Measurements from ENCODE around the gene ESR1.

Gene ESR1

DNA sequence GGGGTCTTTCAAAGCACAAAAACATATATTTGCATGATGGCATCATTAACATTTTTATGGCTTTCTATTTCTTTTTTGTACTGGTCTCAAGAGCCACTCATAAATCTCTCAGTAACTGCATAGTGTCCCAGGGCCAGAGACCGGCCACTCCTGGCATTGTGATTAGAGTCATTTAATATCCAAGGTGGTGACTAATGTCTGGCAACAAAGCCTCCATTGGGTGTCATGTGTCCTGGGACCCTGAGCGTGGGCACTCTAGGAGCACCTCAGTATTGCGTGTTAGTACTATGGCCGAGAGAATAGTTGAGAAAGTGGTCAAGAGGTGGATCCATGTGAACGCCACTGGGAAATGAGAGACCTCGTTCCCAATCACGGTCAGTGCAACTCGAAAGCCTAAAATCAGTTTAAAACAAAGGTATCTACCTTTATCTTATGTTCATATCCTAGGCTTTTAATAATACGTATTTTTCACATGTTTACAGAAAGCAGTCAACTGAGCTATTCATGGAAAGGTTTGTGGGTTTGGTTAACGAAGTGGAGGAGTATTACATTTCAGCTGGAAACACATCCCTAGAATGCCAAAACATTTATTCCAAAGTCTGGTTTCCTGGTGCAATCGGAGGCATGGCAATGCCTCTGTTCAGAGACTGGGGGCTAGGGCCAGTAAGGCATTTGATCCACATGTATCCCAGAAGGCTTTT lies 2.7 kb upstream of the ESR1 start:
- no peak for TF ChIP-seq SUZ12 (IDR thresholded peaks at IDR 0.05; ENCODE audit: extremely low read depth, insufficient read depth, insufficient read length)
- no peak for TF ChIP-seq ZNF274 (IDR thresholded peaks at IDR 0.05; ENCODE audit: low read depth, low read length)
- no peak for TF ChIP-seq YY1 (IDR thresholded peaks at IDR 0.05; ENCODE audit: insufficient read depth, insufficient read length)
- no peak overlapping the region for H3K4me3 ChIP-seq (ENCODE audit: insufficient read length, low read depth)
- peaks cover 30% of the 10 kb centered on the region for H3K27me3 ChIP-seq (ENCODE audit: insufficient read depth, insufficient read length)
- DNase-seq (ENCODE audit: low read depth, low spot score): no peak
- no peak overlapping the region for H3K9ac ChIP-seq (ENCODE audit: insufficient read length, low read depth)
- H3K4me1 ChIP-seq (ENCODE audit: insufficient read depth, insufficient read length): no peaks in the 10 kb centered on the region
- no peaks in the 10 kb centered on the region for H3K9me3 ChIP-seq (ENCODE audit: insufficient read depth, low read length)
- no peaks in the 10 kb centered on the region for H3K36me3 ChIP-seq (ENCODE audit: insufficient read depth, insufficient read length, low read length)

DNA sequence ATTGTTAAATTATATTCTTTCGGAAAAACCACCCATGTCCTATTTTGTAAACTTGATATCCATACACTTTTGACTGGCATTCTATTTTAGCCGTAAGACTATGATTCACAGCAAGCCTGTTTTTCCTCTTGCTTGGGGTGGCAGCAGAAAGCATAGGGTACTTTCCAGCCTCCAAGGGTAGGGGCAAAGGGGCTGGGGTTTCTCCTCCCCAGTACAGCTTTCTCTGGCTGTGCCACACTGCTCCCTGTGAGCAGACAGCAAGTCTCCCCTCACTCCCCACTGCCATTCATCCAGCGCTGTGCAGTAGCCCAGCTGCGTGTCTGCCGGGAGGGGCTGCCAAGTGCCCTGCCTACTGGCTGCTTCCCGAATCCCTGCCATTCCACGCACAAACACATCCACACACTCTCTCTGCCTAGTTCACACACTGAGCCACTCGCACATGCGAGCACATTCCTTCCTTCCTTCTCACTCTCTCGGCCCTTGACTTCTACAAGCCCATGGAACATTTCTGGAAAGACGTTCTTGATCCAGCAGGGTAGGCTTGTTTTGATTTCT lies 2.1 kb upstream of the ESR1 start:
- TF ChIP-seq ZNF274 (IDR thresholded peaks at IDR 0.05; ENCODE audit: low read depth, low read length) (no peak), YY1 (IDR thresholded peaks at IDR 0.05; ENCODE audit: insufficient read depth, insufficient read length) (no peak), SUZ12 (IDR thresholded peaks at IDR 0.05; ENCODE audit: extremely low read depth, insufficient read depth, insufficient read length) (no peak)
- no peaks in the 10 kb centered on the region for H3K36me3 ChIP-seq (ENCODE audit: insufficient read depth, insufficient read length, low read length)
- H3K9ac ChIP-seq (ENCODE audit: insufficient read length, low read depth): no peak overlapping the region
- H3K4me1 ChIP-seq (ENCODE audit: insufficient read depth, insufficient read length): no peaks in the 10 kb centered on the region
- no peaks in the 10 kb centered on the region for H3K9me3 ChIP-seq (ENCODE audit: insufficient read depth, low read length)
- no peak for DNase-seq (ENCODE audit: low read depth, low spot score)
- H3K27me3 ChIP-seq (ENCODE audit: insufficient read depth, insufficient read length): peaks cover 36% of the 10 kb centered on the region
- H3K4me3 ChIP-seq (ENCODE audit: insufficient read length, low read depth): no peak overlapping the region

GRCh38 chr6:151806757-151807512 lies 547 bp upstream of the ESR1 start:
- H3K4me1 ChIP-seq (ENCODE audit: insufficient read depth, insufficient read length): no peaks in the 10 kb centered on the region
- H3K9me3 ChIP-seq (ENCODE audit: insufficient read depth, low read length): no peaks in the 10 kb centered on the region
- no peaks in the 10 kb centered on the region for H3K36me3 ChIP-seq (ENCODE audit: insufficient read depth, insufficient read length, low read length)
- no peak for TF ChIP-seq SUZ12 (IDR thresholded peaks at IDR 0.05; ENCODE audit: extremely low read depth, insufficient read depth, insufficient read length)
- TF ChIP-seq YY1 (IDR thresholded peaks at IDR 0.05; ENCODE audit: insufficient read depth, insufficient read length): no peak
- TF ChIP-seq ZNF274 (IDR thresholded peaks at IDR 0.05; ENCODE audit: low read depth, low read length): no peak
- no peak for DNase-seq (ENCODE audit: low read depth, low spot score)
- peak overlapping the region; percentile 51 for H3K4me3 ChIP-seq (ENCODE audit: insufficient read length, low read depth)
- peak overlapping the region; percentile 26 for H3K9ac ChIP-seq (ENCODE audit: insufficient read length, low read depth)
- peaks cover 42% of the 10 kb centered on the region for H3K27me3 ChIP-seq (ENCODE audit: insufficient read depth, insufficient read length)

- no peaks in the 10 kb centered on the region for H3K36me3 ChIP-seq (ENCODE audit: insufficient read depth, insufficient read length, low read length)
- TF ChIP-seq SUZ12 (IDR thresholded peaks at IDR 0.05; ENCODE audit: extremely low read depth, insufficient read depth, insufficient read length): no peak
- no peak for TF ChIP-seq ZNF274 (IDR thresholded peaks at IDR 0.05; ENCODE audit: low read depth, low read length)
- no peak for TF ChIP-seq YY1 (IDR thresholded peaks at IDR 0.05; ENCODE audit: insufficient read depth, insufficient read length)
- H3K4me3 ChIP-seq (ENCODE audit: insufficient read length, low read depth): peak overlapping the region; percentile 51
- no peak for DNase-seq (ENCODE audit: low read depth, low spot score)
- H3K4me1 ChIP-seq (ENCODE audit: insufficient read depth, insufficient read length): no peaks in the 10 kb centered on the region
- H3K27me3 ChIP-seq (ENCODE audit: insufficient read depth, insufficient read length): peaks cover 42% of the 10 kb centered on the region
- H3K9me3 ChIP-seq (ENCODE audit: insufficient read depth, low read length): no peaks in the 10 kb centered on the region
- H3K9ac ChIP-seq (ENCODE audit: insufficient read length, low read depth): peak overlapping the region; percentile 50
Measured at GRCh38 chr6:151808371-151809241, 1.1 kb downstream of the ESR1 start.

DNA sequence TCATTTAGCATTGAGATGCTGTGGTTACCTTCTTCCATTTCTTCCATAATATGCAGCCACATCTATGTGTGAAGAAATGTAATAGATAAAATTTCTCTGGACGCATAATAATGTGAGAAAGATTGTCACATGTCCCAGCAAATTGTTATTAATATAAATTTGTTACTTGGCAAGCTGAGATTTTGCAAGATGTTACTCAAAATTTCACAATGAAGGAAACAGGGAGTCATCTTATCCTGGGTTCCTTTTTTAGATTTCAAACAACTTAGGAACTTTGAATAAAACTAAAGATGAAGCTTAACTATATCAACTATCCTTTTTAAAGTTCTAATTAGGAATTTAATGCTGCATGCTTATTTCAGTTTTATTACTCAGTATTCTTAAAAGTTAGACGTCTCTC lies 3.6 kb downstream of the ESR1 start:
- H3K4me3 ChIP-seq (ENCODE audit: insufficient read length, low read depth): no peak overlapping the region
- no peaks in the 10 kb centered on the region for H3K9me3 ChIP-seq (ENCODE audit: insufficient read depth, low read length)
- peaks cover 42% of the 10 kb centered on the region for H3K27me3 ChIP-seq (ENCODE audit: insufficient read depth, insufficient read length)
- H3K36me3 ChIP-seq (ENCODE audit: insufficient read depth, insufficient read length, low read length): no peaks in the 10 kb centered on the region
- no peak overlapping the region for H3K9ac ChIP-seq (ENCODE audit: insufficient read length, low read depth)
- H3K4me1 ChIP-seq (ENCODE audit: insufficient read depth, insufficient read length): no peaks in the 10 kb centered on the region
- no peak for DNase-seq (ENCODE audit: low read depth, low spot score)
- TF ChIP-seq YY1 (IDR thresholded peaks at IDR 0.05; ENCODE audit: insufficient read depth, insufficient read length) (no peak), SUZ12 (IDR thresholded peaks at IDR 0.05; ENCODE audit: extremely low read depth, insufficient read depth, insufficient read length) (no peak), ZNF274 (IDR thresholded peaks at IDR 0.05; ENCODE audit: low read depth, low read length) (no peak)

DNA sequence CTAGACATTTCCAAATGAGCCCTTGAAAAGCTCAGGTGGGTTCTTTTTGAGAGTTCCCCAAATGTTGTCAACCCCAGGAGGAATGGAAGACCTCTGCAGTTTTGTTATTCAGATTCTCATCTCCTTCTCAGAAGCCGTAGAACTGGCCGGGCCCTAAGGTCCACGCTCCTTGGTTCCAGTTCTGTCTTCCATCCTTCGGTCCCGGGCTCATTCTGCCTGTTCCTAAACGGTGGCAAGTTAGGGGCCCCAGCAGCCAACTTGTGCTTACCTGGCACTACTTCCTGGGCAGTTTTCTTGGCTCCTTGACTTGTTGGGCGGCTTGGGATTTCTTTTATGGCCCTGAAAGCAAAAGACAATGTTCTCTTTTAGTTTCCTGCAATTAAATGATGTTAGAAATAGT lies 6.4 kb downstream of the ESR1 start:
- Histone ChIP-seq H3K9me3 (ENCODE audit: insufficient read depth, low read length) (no peaks in the 10 kb centered on the region), H3K27me3 (ENCODE audit: insufficient read depth, insufficient read length) (peaks cover 21% of the 10 kb centered on the region), H3K4me3 (ENCODE audit: insufficient read length, low read depth) (no peak overlapping the region), H3K36me3 (ENCODE audit: insufficient read depth, insufficient read length, low read length) (no peaks in the 10 kb centered on the region), H3K9ac (ENCODE audit: insufficient read length, low read depth) (no peak overlapping the region), H3K4me1 (ENCODE audit: insufficient read depth, insufficient read length) (no peaks in the 10 kb centered on the region)
- no peak for TF ChIP-seq YY1 (IDR thresholded peaks at IDR 0.05; ENCODE audit: insufficient read depth, insufficient read length)
- TF ChIP-seq ZNF274 (IDR thresholded peaks at IDR 0.05; ENCODE audit: low read depth, low read length): no peak
- no peak for TF ChIP-seq SUZ12 (IDR thresholded peaks at IDR 0.05; ENCODE audit: extremely low read depth, insufficient read depth, insufficient read length)
- no peak for DNase-seq (ENCODE audit: low read depth, low spot score)
